HepG2 (cell line): Measurements from ENCODE around the gene L3MBTL3. TPM values are rescaled to one million over a fixed set of nuclear protein-coding genes. Genes with fewer than 3 reads are reported as not detected.

Experiments used
- ATAC-seq: fragments of 200-7000 bp; cut with Tn5 transposase; 3 replicates; pipeline ENCODE4 v1.9.1; 2020; ENCODE audit warnings: mild to moderate bottlenecking, moderate library complexity
- BruUV-seq: library from RNA; stranded (reverse); fragments of 400-500 nt; replicated peaks from 2 replicates; lab custom pipeline; 2021; lab: Mats Ljungman, UMichigan
- CTCF ChIA-PET: fragments of 300-600 bp; formaldehyde crosslinking; extraction: SDS; loops from one replicate; lab custom pipeline; 2021; ENCODE audit warnings: low total read pairs, inconsistent platforms, low intra/inter-chr PET ratio; lab: Yijun Ruan, JAX
- POLR2A ChIA-PET: fragments of 350-600 bp; sonication (Branson Sonifier 250); formaldehyde crosslinking; loops from one replicate; lab custom pipeline; 2020; ENCODE audit warnings: antibody characterized with exemption, inconsistent platforms; lab: Yijun Ruan, JAX
- DNase-seq: peaks from one replicate; pipeline ENCODE4 v3.0.0-alpha.2; 2015; ENCODE audit warnings: low spot score
- FAIRE-seq: peaks from 3 replicates; lab custom pipeline; 2011; peaks lifted over from hg19 to GRCh38; lab: Jason Lieb, UNC
- H2AFZ ChIP-seq: one replicate; pipeline ENCODE4 v1.6.1; 2011; ENCODE audit warnings: low read length, inconsistent platforms
- H3K27ac ChIP-seq: fragments of 300-600 bp; 3 replicates; pipeline ENCODE4 v1.8.0; 2011; ENCODE audit warnings: mixed run types, mild to moderate bottlenecking, mixed read lengths, low read length, inconsistent platforms; ENCODE audit not compliant: insufficient read depth; ENCODE audit errors: extremely low read length
- H3K27me3 ChIP-seq, 2 experiments: fragments of 200-600 bp in 1 of 2; 2 replicates in 1 of 2; 3 replicates in 1 of 2; pipeline versions ENCODE4 v1.6.0 to v1.8.0; 2011; ENCODE audit warnings: low read length in 2 of 2, mild to moderate bottlenecking in 2 of 2, moderate library complexity in 2 of 2, inconsistent platforms in 1 of 2; ENCODE audit not compliant: insufficient read depth in 2 of 2, control insufficient read depth in 1 of 2
- H3K36me3 ChIP-seq, 2 experiments: fragments of 200-600 bp in 1 of 2; replicated peaks in 1 of 2; 2 replicates in 1 of 2; 3 replicates in 1 of 2; pipeline versions ENCODE4 v1.5.1 to v1.8.0; 2011; ENCODE audit warnings: low read length in 2 of 2, inconsistent platforms in 1 of 2; ENCODE audit not compliant: insufficient read depth in 2 of 2, control insufficient read depth in 1 of 2
- H3K4me1 ChIP-seq: 2 replicates; pipeline ENCODE4 v1.5.1; 2012; ENCODE audit warnings: low read length, inconsistent platforms; ENCODE audit not compliant: insufficient read depth
- H3K4me2 ChIP-seq: 2 replicates; pipeline ENCODE4 v1.6.0; 2011; ENCODE audit warnings: low read depth, low read length, inconsistent platforms
- H3K4me3 ChIP-seq, 3 experiments: fragments of 200-600 bp in 1 of 3; sonication (generic), shearing (Covaris generic) in 1 of 3; replicated peaks in 1 of 3; 2 replicates each; pipeline ENCODE4 v1.5.1; 2011 to 2016; ENCODE audit warnings: low read length in 3 of 3, inconsistent platforms in 2 of 3, low read depth in 2 of 3, mild to moderate bottlenecking in 2 of 3, control low read depth in 1 of 3, mixed read lengths in 1 of 3; ENCODE audit not compliant: insufficient read depth in 1 of 3
- H3K79me2 ChIP-seq: one replicate; pipeline ENCODE4 v1.6.1; 2011; ENCODE audit warnings: low read length, inconsistent platforms; ENCODE audit not compliant: insufficient read depth
- H3K9ac ChIP-seq: 2 replicates; pipeline ENCODE4 v1.6.0; 2011; ENCODE audit warnings: mild to moderate bottlenecking, low read depth, low read length, inconsistent platforms; ENCODE audit not compliant: insufficient read depth
- H3K9me3 ChIP-seq: 2 replicates; pipeline ENCODE4 v1.5.1; 2012; ENCODE audit warnings: mild to moderate bottlenecking, low read length
- H4K20me1 ChIP-seq: 2 replicates; pipeline ENCODE4 v1.6.0; 2011; ENCODE audit warnings: inconsistent platforms, mild to moderate bottlenecking, low read length, moderate library complexity; ENCODE audit not compliant: insufficient read depth
- KDM5B ChIP-seq: sonication (generic); formaldehyde crosslinking; IDR thresholded peaks from 2 replicates; pipeline ENCODE4 v1.4.0; 2020; ENCODE audit warnings: missing genetic modification reagents, mild to moderate bottlenecking, borderline replicate concordance
- NFE2 ChIP-seq: sonication (generic); formaldehyde crosslinking; IDR thresholded peaks from 2 replicates; pipeline ENCODE4 v1.4.0; 2020; ENCODE audit warnings: missing genetic modification reagents
- PHB2 ChIP-seq: fragments of 450-650 bp; IDR thresholded peaks from 2 replicates; pipeline ENCODE4 v1.6.1; 2018; ENCODE audit not compliant: partially characterized antibody
- PHF5A ChIP-seq: IDR thresholded peaks from one replicate; pipeline ENCODE4 v1.6.1; 2018; ENCODE audit warnings: low read depth, missing genetic modification reagents; ENCODE audit not compliant: unreplicated experiment
- PRDM10 ChIP-seq: sonication (generic); formaldehyde crosslinking; IDR thresholded peaks from 2 replicates; pipeline ENCODE4 v1.4.0; 2020; ENCODE audit warnings: low read depth, missing genetic modification reagents
- RARA ChIP-seq: IDR thresholded peaks from 2 replicates; pipeline ENCODE4 v1.6.1; 2016; ENCODE audit warnings: missing genetic modification reagents, missing compliant biosample characterization
- SMC3 ChIP-seq: IDR thresholded peaks from 2 replicates; pipeline ENCODE4 v1.6.1; 2011; ENCODE audit warnings: low read length, improper control_type of control experiment
- TCF7L2 ChIP-seq: IDR thresholded peaks from 2 replicates; pipeline ENCODE4 v1.6.1; 2011; ENCODE audit warnings: mild to moderate bottlenecking, low read depth, low read length, moderate library complexity
- ZGPAT ChIP-seq: IDR thresholded peaks from 2 replicates; pipeline ENCODE4 v1.6.1; 2016; ENCODE audit warnings: mild to moderate bottlenecking
- ZNF20 ChIP-seq: sonication (generic); formaldehyde crosslinking; IDR thresholded peaks from 2 replicates; pipeline ENCODE4 v1.4.0; 2020; ENCODE audit warnings: mild to moderate bottlenecking, moderate library complexity, missing genetic modification reagents
- ZNF430 ChIP-seq: sonication (generic); formaldehyde crosslinking; IDR thresholded peaks from 2 replicates; pipeline ENCODE4 v1.9.0; 2021; ENCODE audit warnings: mild to moderate bottlenecking, missing genetic modification reagents
- ZNF607 ChIP-seq: sonication (generic); formaldehyde crosslinking; IDR thresholded peaks from 2 replicates; pipeline ENCODE4 v1.5.1; 2020; ENCODE audit warnings: missing genetic modification reagents, mild to moderate bottlenecking, borderline replicate concordance
- ZNF644 ChIP-seq: IDR thresholded peaks from 2 replicates; pipeline ENCODE4 v1.6.1; 2016; ENCODE audit warnings: low read depth
- ZNF672 ChIP-seq: sonication (generic); formaldehyde crosslinking; IDR thresholded peaks from 2 replicates; pipeline ENCODE4 v1.8.1; 2022; ENCODE audit warnings: missing genetic modification reagents
- WGBS: methylation state at CpG from one replicate; pipeline ENCODE4 v1.1.6; 2017; ENCODE audit warnings: low lambda C conversion rate; 5-methylcytosine and 5-hydroxymethylcytosine counted together
- in situ Hi-C: cut with HindIII; loops from 2 replicates; pipeline ENCODE4 v1.10.0; 2017; ENCODE audit warnings: low pct_unique_long_range_greater_than_20kb; ENCODE audit not compliant: extremely low pct_ligation_motif_present
- intact Hi-C: fragments of 100-400 bp; cut with micrococcal nuclease; formaldehyde crosslinking; loops from one replicate; pipeline ENCODE4 v1.10.0; 2022; ENCODE audit not compliant: unreplicated experiment
- polyA plus RNA-seq, 8 experiments: library from polyadenylated mRNA; depleted of rRNA in 3 of 8; stranded (reverse) in 7 of 8; unstranded in 1 of 8; fragments of >200 nt; fragmentation: Illumina TruSeq in 4 of 8; extraction: Trizol in 4 of 8; gene quantifications; 2 replicates each; pipeline versions ENCODE4 v1.2.1 to v1.2.3, GENCODE V29; 2011 to 2016; ENCODE audit warnings: low read depth in 4 of 8, missing spikeins in 1 of 8, mixed read lengths in 1 of 8; ENCODE audit not compliant: insufficient read depth in 1 of 8
- total RNA-seq, 5 experiments: library from RNA; depleted of rRNA; stranded (reverse); fragments of >200 nt; fragmentation: Illumina TruSeq; extraction: Trizol; gene quantifications; 2 replicates each; pipeline ENCODE4 v1.2.3, GENCODE V29; 2016; ENCODE audit warnings: low read depth in 1 of 5
- TF ChIP-seq, protein P1 (sequence below): sonication (generic); formaldehyde crosslinking; conservative IDR thresholded peaks from 2 replicates; pipeline ENCODE4 v1.4.0; 2020; ENCODE audit warnings: missing genetic modification reagents

Gene L3MBTL3
- total and polyA plus RNA-seq, 2 of the 13 experiments (the other 11 are each of a cell fraction or from before 2014, with no cell fraction given), result 1.5 to 2.5 TPM

DNA sequence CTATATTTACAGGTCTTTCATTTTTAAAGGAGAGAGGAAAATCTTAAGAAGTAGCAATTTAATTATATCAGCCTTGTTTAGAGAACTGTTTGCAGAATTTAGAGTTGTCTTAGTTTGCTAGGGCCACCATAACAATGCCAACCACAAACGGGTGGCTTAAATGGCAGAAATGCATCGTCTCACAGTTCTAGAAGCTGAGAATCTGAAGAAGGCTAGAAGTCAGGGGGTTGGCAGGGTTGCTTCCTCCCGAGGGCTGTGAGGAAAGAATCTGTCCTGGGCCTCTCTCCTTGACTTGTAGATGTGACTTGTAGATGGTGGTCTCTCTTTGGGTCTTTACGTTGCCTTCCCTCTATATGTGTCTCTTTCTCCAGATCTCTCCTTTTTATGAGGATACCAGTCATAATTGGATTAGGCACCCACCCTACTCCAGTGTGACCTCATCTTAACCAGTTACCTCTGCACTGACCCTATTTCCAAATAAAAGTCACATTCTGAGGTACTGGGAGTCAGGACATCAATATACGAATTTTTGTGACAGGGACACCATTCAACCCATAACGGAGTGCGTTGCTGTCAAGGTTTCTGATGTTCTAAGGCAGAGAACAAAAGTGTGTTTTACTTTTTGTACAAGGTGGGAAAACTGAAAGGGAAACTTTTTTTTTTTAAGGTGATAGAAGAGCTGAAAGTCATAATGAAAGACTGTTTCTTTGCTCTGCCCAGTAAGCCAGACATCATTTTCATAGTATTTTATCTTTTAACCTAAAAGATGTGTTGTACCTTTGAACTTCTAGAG, 119.9 kb downstream of the L3MBTL3 start (continued):
- TF ChIP-seq PRDM10 (CRISPR knock-in tag) (no peak), ZNF20 (CRISPR knock-in tag) (no peak), ZNF430 (CRISPR knock-in tag) (no peak), ZNF644 (CRISPR knock-in tag) (no peak), ZGPAT (CRISPR knock-in tag) (no peak), PHB2 (no peak)

- 53% methylated on average over 3 of the region's 3 CpGs for WGBS
- no peaks in the 10 kb centered on the region for H3K9me3 ChIP-seq
- ATAC-seq (no peak), FAIRE-seq (no peak), DNase-seq (no peak)
- no peaks in the 10 kb centered on the region for H3K79me2 ChIP-seq
- intact Hi-C loops (loop anchor here (10.0 kb wide), 1 partner anchor 146 kb away; no protein-coding TSS in a partner anchor), in situ Hi-C loops (no loop called here)
- H3K27ac ChIP-seq, result no peak overlapping the region
- H3K9ac ChIP-seq, result no peak overlapping the region
- CTCF ChIA-PET, result no interaction called here
- H3K4me1 ChIP-seq, result no peaks in the 10 kb centered on the region
- no peak overlapping the region for H3K4me3 ChIP-seq
- BruUV-seq, result no TSS peak
- no peaks in the 10 kb centered on the region for H3K36me3 ChIP-seq
- no peaks in the 10 kb centered on the region for H4K20me1 ChIP-seq
- POLR2A ChIA-PET, result no interaction called here
- H3K27me3 ChIP-seq, result no peaks in the 10 kb centered on the region
- no peak overlapping the region for H3K4me2 ChIP-seq
- H2AFZ ChIP-seq, result no peak overlapping the region
- TF ChIP-seq, protein P1, sequence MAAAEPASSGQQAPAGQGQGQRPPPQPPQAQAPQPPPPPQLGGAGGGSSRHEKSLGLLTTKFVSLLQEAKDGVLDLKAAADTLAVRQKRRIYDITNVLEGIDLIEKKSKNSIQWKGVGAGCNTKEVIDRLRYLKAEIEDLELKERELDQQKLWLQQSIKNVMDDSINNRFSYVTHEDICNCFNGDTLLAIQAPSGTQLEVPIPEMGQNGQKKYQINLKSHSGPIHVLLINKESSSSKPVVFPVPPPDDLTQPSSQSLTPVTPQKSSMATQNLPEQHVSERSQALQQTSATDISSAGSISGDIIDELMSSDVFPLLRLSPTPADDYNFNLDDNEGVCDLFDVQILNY (CRISPR knock-in tag), result no peak
- TF ChIP-seq TCF7L2 (no peak), NFE2 (CRISPR knock-in tag) (no peak), PHF5A (CRISPR knock-in tag) (no peak), ZNF672 (CRISPR knock-in tag) (no peak), KDM5B (CRISPR knock-in tag) (no peak), ZNF607 (CRISPR knock-in tag) (no peak), RARA (CRISPR knock-in tag) (no peak), SMC3 (no peak)
Measured at GRCh38 chr6:130138909-130139242, 120.5 kb downstream of the L3MBTL3 start.
